ENCODE measurements around the gene CD81. TPM values are rescaled to one million over a fixed set of nuclear protein-coding genes. Genes with fewer than 3 reads are reported as not detected.

Gene CD81
- total and polyA plus RNA-seq, 2 experiments from 2014 or later: 88.6 to 290 TPM

DNA sequence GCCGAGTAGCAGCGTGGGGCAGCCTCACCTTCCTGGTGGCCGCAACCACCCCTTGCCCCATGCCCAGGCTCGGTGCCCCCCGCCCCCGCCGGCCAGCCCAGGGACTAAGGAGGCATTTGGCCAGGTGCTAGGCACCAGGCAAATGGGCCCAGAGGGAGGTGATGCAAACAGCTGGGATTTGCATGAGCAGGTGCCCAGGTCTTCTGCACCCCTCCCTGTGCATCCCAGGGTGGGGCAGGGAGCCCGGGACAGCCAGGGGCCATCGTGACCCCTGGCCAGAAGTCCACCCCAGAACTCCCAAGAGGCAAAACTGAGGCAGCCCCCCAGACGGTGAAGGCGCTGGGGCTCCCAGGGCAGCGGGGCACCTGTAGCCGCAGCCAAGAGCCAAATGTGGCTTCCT, 49.1 kb downstream of the CD81 start:
- no peak overlapping the region for H3K27ac Mint-ChIP-seq
- Histone ChIP-seq H3K4me2 (no peak overlapping the region), H2AFZ (no peak overlapping the region), H3K79me2 (replicated peaks; ENCODE audit: insufficient read depth) (no peaks in the 10 kb centered on the region), H3F3A (replicated peaks; ENCODE audit: low read depth) (no peaks in the 10 kb centered on the region), H3K9me2 (ENCODE audit: insufficient read depth) (0 out of 2 replicates have a peak, but pooled peaks cover 5% of the 10 kb centered on the region), H3K4me1 (ENCODE audit: insufficient read depth) (no peaks in the 10 kb centered on the region), H3K27me3 (ENCODE audit: insufficient read depth) (no peaks in the 10 kb centered on the region), H3K36me3 (ENCODE audit: insufficient read depth) (no peaks in the 10 kb centered on the region), H3K4me3 (no peak overlapping the region), H4K20me1 (replicated peaks; ENCODE audit: insufficient read depth) (no peaks in the 10 kb centered on the region), H3K27ac (ENCODE audit: low read depth) (no peak overlapping the region)
- H3K9me3 Mint-ChIP-seq: peaks cover 3% of the 10 kb centered on the region; the same call in 1 of the 3 replicates
- TF ChIP-seq EZH2phosphoT487 (IDR thresholded peaks at IDR 0.05; ENCODE audit: unreplicated experiment) (no peak), CREB1 (CRISPR knock-in tag; IDR thresholded peaks at IDR 0.05; ENCODE audit: low read depth) (no peak), REST (IDR thresholded peaks at IDR 0.05; ENCODE audit: unreplicated experiment) (no peak), EZH2 (IDR thresholded peaks at IDR 0.05; ENCODE audit: low read depth, unreplicated experiment) (no peak), ZNF114 (CRISPR knock-in tag; IDR thresholded peaks at IDR 0.05) (no peak), JUNB (IDR thresholded peaks at IDR 0.05; ENCODE audit: unreplicated experiment) (no peak), POLR2AphosphoS5 (IDR thresholded peaks at IDR 0.05; ENCODE audit: low read depth) (no peak), ZNF331 (CRISPR knock-in tag; IDR thresholded peaks at IDR 0.05; ENCODE audit: low read depth) (no peak), NANOG (IDR thresholded peaks at IDR 0.05; ENCODE audit: borderline replicate concordance) (no peak), STAT1 (IDR thresholded peaks at IDR 0.05; ENCODE audit: unreplicated experiment) (no peak)
- TF ChIP-seq, protein P1, sequence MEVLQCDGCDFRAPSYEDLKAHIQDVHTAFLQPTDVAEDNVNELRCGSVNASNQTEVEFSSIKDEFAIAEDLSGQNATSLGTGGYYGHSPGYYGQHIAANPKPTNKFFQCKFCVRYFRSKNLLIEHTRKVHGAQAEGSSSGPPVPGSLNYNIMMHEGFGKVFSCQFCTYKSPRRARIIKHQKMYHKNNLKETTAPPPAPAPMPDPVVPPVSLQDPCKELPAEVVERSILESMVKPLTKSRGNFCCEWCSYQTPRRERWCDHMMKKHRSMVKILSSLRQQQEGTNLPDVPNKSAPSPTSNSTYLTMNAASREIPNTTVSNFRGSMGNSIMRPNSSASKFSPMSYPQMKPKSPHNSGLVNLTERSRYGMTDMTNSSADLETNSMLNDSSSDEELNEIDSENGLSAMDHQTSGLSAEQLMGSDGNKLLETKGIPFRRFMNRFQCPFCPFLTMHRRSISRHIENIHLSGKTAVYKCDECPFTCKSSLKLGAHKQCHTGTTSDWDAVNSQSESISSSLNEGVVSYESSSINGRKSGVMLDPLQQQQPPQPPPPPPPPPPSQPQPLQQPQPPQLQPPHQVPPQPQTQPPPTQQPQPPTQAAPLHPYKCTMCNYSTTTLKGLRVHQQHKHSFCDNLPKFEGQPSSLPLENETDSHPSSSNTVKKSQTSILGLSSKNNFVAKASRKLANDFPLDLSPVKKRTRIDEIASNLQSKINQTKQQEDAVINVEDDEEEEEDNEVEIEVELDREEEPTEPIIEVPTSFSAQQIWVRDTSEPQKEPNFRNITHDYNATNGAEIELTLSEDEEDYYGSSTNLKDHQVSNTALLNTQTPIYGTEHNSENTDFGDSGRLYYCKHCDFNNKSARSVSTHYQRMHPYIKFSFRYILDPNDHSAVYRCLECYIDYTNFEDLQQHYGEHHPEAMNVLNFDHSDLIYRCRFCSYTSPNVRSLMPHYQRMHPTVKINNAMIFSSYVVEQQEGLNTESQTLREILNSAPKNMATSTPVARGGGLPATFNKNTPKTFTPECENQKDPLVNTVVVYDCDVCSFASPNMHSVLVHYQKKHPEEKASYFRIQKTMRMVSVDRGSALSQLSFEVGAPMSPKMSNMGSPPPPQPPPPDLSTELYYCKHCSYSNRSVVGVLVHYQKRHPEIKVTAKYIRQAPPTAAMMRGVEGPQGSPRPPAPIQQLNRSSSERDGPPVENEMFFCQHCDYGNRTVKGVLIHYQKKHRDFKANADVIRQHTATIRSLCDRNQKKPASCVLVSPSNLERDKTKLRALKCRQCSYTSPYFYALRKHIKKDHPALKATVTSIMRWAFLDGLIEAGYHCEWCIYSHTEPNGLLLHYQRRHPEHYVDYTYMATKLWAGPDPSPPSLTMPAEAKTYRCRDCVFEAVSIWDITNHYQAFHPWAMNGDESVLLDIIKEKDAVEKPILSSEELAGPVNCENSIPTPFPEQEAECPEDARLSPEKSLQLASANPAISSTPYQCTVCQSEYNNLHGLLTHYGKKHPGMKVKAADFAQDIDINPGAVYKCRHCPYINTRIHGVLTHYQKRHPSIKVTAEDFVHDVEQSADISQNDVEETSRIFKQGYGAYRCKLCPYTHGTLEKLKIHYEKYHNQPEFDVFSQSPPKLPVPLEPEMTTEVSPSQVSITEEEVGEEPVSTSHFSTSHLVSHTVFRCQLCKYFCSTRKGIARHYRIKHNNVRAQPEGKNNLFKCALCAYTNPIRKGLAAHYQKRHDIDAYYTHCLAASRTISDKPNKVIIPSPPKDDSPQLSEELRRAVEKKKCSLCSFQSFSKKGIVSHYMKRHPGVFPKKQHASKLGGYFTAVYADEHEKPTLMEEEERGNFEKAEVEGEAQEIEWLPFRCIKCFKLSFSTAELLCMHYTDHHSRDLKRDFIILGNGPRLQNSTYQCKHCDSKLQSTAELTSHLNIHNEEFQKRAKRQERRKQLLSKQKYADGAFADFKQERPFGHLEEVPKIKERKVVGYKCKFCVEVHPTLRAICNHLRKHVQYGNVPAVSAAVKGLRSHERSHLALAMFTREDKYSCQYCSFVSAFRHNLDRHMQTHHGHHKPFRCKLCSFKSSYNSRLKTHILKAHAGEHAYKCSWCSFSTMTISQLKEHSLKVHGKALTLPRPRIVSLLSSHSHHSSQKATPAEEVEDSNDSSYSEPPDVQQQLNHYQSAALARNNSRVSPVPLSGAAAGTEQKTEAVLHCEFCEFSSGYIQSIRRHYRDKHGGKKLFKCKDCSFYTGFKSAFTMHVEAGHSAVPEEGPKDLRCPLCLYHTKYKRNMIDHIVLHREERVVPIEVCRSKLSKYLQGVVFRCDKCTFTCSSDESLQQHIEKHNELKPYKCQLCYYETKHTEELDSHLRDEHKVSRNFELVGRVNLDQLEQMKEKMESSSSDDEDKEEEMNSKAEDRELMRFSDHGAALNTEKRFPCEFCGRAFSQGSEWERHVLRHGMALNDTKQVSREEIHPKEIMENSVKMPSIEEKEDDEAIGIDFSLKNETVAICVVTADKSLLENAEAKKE (CRISPR knock-in tag; IDR thresholded peaks at IDR 0.05): no peak
- no peaks in the 10 kb centered on the region for H3K36me3 Mint-ChIP-seq (ENCODE audit: low read depth)
- ATAC-seq: no peak
- no peaks in the 10 kb centered on the region for H3K4me1 Mint-ChIP-seq
- no peak overlapping the region for H3K4me3 Mint-ChIP-seq
- H3K27me3 Mint-ChIP-seq (ENCODE audit: insufficient read depth, low read depth, poor library complexity): peaks cover 5% of the 10 kb centered on the region
- DNase-seq (ENCODE audit: low spot score): no peak
